Psoas muscle (tissue), 8 donors: ENCODE results near the gene ZBTB17. TPM values are rescaled to one million over a fixed set of nuclear protein-coding genes. Genes with fewer than 3 reads are reported as not detected.
A peak's percentile ranks its signal among the peaks of the same experiment; 100 is the strongest.

Experiments used
- ATAC-seq, 4 donors: fragments of 200-7000 bp; cut with Tn5 transposase; one replicate each; pipeline ENCODE4 v1.9.1; 2020; ENCODE audit warnings: moderate library complexity in 3 of 4, mild to moderate bottlenecking in 2 of 4
- DNase-seq, 2 donors: peaks; one replicate each; pipeline ENCODE4 v3.0.0-alpha.2; 2020
- H3K27ac ChIP-seq: fragments of 200-600 bp; one replicate; pipeline ENCODE4 v1.8.0; 2022
- H3K27me3 ChIP-seq, 3 donors: fragments of 200-600 bp in 1 of 3; one replicate each; pipeline versions ENCODE4 v1.6.1 to v1.8.0; 2013 to 2022; ENCODE audit warnings: low read length in 2 of 3, mild to moderate bottlenecking in 2 of 3, moderate library complexity in 1 of 3; ENCODE audit not compliant: insufficient read depth in 3 of 3
- H3K36me3 ChIP-seq, 2 donors: fragments of 200-600 bp in 1 of 2; one replicate each; pipeline versions ENCODE4 v1.6.1 to v1.8.0; 2013 to 2022; ENCODE audit warnings: low read depth in 1 of 2, mild to moderate bottlenecking in 1 of 2, moderate library complexity in 1 of 2; ENCODE audit not compliant: insufficient read depth in 1 of 2
- H3K4me1 ChIP-seq: fragments of 200-600 bp; one replicate; pipeline ENCODE4 v1.8.0; 2022
- H3K4me3 ChIP-seq: fragments of 200-600 bp; one replicate; pipeline ENCODE4 v1.8.0; 2022; ENCODE audit warnings: mild to moderate bottlenecking
- H3K9me3 ChIP-seq: fragments of 200-600 bp; one replicate; pipeline ENCODE4 v1.8.0; 2022
- CTCF ChIP-seq: fragments of 200-600 bp; IDR thresholded peaks from one replicate; pipeline ENCODE4 v1.8.0; 2022; ENCODE audit warnings: antibody characterized with exemption
- WGBS, 3 donors: extraction: QIAGEN DNeasy Blood & Tissue Kit; methylation state at CpG; one replicate each; pipeline versions ENCODE4 v1.1.6 to v1.1.7; 2013; 5-methylcytosine and 5-hydroxymethylcytosine counted together
- intact Hi-C, 2 donors: fragments of 100-400 bp; cut with DNase I; formaldehyde crosslinking; loops; one replicate each; pipeline versions ENCODE4 v1.11.0 to v1.14.2; 2022
- polyA plus RNA-seq, 3 donors: library from polyadenylated mRNA; stranded (reverse); fragments of 200-250 nt; gene quantifications; one replicate each; pipeline ENCODE4 v1.2.3, GENCODE V29; 2013
- total RNA-seq, 4 donors: library from RNA; stranded (reverse); fragmentation: NEBNext Ultra II Directional in 2 of 4; extraction: Animal tissue kit (Norgen Biotek cat#: 25700) in 2 of 4; gene quantifications; one replicate each; pipeline versions ENCODE4 v1.2.1 to v1.2.4, GENCODE V29; 2021 to 2023
- donor health status: healthy with polysubstance abuse.
- donor health status: DM: no; HTN: no; CAD: no; lungs with moderate emphysema.
- donor health status: Bipolar disorder and iron deficiency.
- donor health status: healthy.
- donor health status: DM: yes; HTN: yes; CAD: no.
- donor health status: DM: no; HTN: no; CAD: no.
- donor health status: DM: no; HTN: no; CAD: no.
- donor health status: DM: yes; HTN: yes; CAD: no.

ZBTB17 gene
- total and polyA plus RNA-seq, 7 donors, result 23.5 to 44.3 (median 29.5) TPM

DNA sequence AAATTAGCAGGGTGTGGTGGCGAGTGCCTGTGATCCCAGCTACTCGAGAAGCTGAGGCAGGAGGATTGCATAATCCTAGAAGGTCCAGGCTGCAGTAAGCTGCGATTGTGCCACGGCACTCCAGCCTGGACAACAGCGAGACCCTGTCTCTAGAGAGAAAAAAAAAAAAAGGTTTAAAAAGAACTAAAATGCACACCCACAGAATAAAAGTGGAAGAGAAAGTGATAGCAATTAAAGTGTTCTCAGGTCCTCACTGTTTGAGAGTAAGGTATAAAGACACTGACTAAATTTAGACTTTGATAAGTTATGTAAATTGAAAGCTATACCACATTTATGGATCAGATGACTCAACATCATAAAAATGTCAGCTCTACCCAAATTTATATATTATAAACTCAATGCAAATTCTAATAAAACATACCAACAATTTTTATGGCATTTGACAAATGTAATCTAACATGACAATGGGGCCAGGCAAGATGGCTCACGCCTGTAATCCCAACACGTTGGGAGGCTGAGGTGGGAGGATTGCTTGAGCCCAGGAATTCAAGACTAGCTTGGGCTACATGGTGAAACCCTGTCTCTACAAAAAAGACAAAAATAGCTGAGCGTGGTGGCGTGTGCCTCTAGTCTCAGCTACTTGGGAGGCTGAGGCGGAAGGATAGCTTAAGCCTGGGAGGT, 11.8 kb downstream of the ZBTB17 start:
- ATAC-seq, result no peak
- 80 to 87% (median 86%) methylated on average over 10 of the region's 10 CpGs for WGBS, 3 donors
- no peak overlapping the region for H3K27ac ChIP-seq

DNA sequence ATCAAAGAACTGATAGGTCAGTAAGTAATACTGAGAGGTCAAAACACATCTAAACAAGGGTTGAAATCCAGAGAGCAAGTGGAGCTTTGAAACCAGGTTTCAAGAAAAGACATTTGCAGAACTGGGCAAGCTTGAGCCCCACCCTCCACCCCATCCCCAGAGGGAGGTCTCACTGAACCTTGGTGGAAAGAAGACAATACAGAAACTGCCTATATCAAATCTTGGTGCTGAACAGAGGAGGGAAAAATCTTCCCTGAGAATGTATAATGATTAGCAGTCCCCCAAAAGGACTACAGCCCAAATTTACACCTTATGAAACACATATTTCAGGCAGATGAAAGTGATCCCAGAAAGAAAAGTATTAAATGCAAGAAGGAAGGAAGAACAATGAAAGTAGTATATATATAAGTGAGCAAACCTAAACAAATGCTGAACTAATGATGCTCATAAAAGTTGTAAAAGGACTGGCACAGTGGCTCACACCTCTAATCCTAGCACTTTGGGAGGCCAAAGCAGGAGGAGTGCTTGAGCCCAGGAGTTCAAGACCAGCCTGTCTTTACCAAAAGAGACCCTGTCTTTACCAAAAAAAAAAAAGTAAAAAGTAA, 12.4 kb downstream of the ZBTB17 start:
- Histone ChIP-seq H3K4me1 (peaks cover 21% of the 10 kb centered on the region), H3K27me3 (no peaks in the 10 kb centered on the region), H3K27ac (no peak overlapping the region), H3K9me3 (no peaks in the 10 kb centered on the region), H3K4me3 (no peak overlapping the region), H3K36me3 (peaks cover 0 to 5% of the 10 kb centered on the region in 2 donors)
- DNase-seq (no peak), ATAC-seq (no peak)
- TF ChIP-seq CTCF, result no peak
- intact Hi-C loops, result no loop called here

More for the DNA sequence above, 11.8 kb downstream of the ZBTB17 start:
- Histone ChIP-seq H3K4me3 (no peak overlapping the region), H3K4me1 (peaks cover 14% of the 10 kb centered on the region), H3K27me3 (no peaks in the 10 kb centered on the region), H3K9me3 (no peaks in the 10 kb centered on the region), H3K36me3 (peaks cover 0 to 12% of the 10 kb centered on the region in 2 donors)
- intact Hi-C loops, result loop anchor here in 1 of 2 donors (2.0 kb wide), 1 partner anchor 37 kb away; no protein-coding TSS in a partner anchor
- TF ChIP-seq CTCF, result no peak
- DNase-seq, result peak in 1 of 2 donors; percentile 21

DNA sequence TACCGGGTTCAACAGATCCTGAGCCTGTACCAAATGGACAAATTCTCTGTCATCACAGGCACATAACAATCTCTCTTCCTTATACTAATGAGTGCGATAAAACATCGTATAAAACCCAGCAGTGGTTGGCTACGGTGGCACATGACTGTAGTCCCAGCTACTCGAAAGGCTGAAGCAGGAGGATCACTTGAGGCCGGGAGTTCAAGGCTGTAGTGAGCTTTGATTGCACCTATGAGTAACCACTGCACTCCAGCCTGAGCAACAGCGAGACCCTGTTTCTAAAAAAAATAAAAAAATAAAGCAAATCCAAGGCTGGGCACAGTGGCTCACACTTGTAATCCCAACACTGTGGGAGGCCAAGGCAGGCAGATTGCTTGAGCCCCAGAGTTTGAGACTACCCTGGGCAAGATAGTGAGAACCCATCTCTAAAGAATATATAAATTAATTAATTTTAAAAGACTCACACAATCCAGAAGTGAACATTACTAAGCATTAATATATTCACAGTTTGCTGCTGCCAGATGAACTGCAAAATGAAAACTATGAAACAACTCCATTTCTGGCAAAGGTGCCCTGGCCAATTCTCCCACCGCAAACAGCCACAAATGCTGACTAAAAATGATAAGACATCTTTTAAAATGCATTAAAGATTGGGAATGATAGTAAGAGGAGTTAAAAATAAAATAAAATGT, 13.1 kb downstream of the ZBTB17 start:
- DNase-seq (no peak), ATAC-seq (no peak)
- no peak overlapping the region for H3K4me3 ChIP-seq
- H3K4me1 ChIP-seq, result peaks cover 20% of the 10 kb centered on the region
- 78 to 92% (median 81%) methylated on average over 8 of the region's 8 CpGs for WGBS, 3 donors
- intact Hi-C loops, result no loop called here
- H3K36me3 ChIP-seq, result no peaks in the 10 kb centered on the region
- H3K9me3 ChIP-seq, result no peaks in the 10 kb centered on the region
- H3K27ac ChIP-seq, result no peak overlapping the region
- H3K27me3 ChIP-seq, result no peaks in the 10 kb centered on the region
- no peak for TF ChIP-seq CTCF

DNA sequence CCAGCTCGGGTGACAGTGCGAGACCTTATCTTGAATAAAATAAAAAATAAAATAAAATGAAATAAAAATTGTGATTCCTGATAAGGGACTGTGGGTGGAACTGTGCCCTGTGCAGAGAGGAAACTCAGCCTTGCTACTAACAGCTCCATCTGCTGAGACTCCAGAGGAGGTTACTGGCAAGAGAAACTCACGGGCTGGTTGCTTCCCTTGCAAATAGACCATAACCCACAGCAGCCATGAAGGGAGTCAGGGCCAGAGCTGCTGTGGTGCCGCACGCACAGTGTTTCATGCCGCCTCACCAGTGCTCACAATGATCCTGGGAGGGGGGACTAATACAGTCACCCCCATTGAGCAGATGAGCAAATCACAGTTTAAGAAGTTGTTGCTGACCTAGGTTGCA, 13.7 kb downstream of the ZBTB17 start:
- Histone ChIP-seq H3K27ac (no peak overlapping the region), H3K9me3 (no peaks in the 10 kb centered on the region), H3K36me3 (no peaks in the 10 kb centered on the region), H3K4me3 (no peak overlapping the region), H3K27me3 (no peaks in the 10 kb centered on the region), H3K4me1 (peaks cover 20% of the 10 kb centered on the region)
- 86 to 95% (median 90%) methylated on average over 6 of the region's 6 CpGs for WGBS, 3 donors
- intact Hi-C loops, result no loop called here
- ATAC-seq (no peak), DNase-seq (no peak)
- no peak for TF ChIP-seq CTCF
